RWPE1 (cell line): ENCODE data around the gene ZNF628.
A peak's percentile ranks its signal among the peaks of the same experiment; 100 is the strongest.

Source experiments
- CTCF ChIA-PET: fragments of 350-600 bp; sonication (Branson Sonifier 250); formaldehyde crosslinking; extraction: SDS; loops from one replicate; lab custom pipeline; 2021; lab: Yijun Ruan, JAX
- POLR2A ChIA-PET: fragments of 400-600 bp; formaldehyde crosslinking; extraction: SDS; loops from one replicate; lab custom pipeline; 2020; ENCODE audit warnings: antibody characterized with exemption; ENCODE audit not compliant: low non-redundant PET; lab: Yijun Ruan, JAX
- DNase-seq: peaks from one replicate; pipeline ENCODE4 v3.0.0; 2012; ENCODE audit warnings: low spot score
- H3K27ac ChIP-seq: fragments of 450-650 bp; 2 replicates; pipeline ENCODE4 v1.5.1; 2017
- CTCF ChIP-seq: fragments of 450-650 bp; conservative IDR thresholded peaks from 2 replicates; pipeline ENCODE4 v1.5.1; 2017; ENCODE audit warnings: low read depth, mild to moderate bottlenecking

Gene ZNF628

GRCh38 chr19:55442372-55442961 lies 34.0 kb upstream of the ZNF628 start:
- CTCF ChIA-PET = interaction anchor here (0.6 kb wide), 1 partner anchor 28 kb away, joined by 3 read pairs; no protein-coding TSS in a partner anchor
- no peak for DNase-seq
- TF ChIP-seq CTCF = no peak
- POLR2A ChIA-PET = no interaction called here
- H3K27ac ChIP-seq = no peak overlapping the region

DNA sequence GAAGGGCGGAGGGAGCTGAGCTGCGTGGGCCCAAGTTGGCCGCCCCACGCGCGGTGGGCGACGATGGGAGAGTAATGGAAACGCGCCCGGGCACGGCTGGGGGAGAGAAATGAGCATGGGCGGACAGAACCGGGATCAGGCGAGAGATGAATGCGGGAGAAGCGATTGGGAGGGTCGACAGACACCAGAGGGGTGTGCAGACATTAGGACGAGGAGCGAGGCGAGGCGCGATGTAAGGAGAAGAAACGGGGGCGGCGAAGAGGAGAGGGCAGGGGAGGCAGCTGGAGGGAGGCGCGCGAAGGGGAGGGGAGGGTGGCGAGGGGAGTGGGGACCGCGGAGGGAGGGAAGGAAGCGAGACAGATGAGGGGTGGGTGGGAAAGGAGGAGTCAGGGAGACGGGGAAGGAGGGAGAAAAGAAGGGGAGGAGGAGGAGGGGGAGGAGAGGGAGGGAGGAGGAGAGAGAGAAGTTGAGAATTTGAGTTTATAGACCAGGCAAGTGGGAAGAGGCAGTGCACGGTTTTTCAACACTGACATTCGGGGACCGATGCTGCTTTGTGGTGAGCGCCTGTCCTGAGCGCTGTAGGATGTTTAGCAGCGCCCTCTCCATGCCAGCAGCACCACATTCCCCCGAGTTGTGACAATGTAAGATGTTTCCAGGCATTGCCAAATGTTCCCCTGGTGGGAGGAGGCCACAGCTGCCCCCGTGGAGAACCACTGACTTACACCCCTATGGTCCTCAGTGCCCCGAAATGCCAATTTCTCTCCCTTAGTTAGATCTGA lies 33.2 kb upstream of the ZNF628 start, which contains the start of gene SHISA7:
TSS of gene SHISA7 (minus strand) at position 256 of the 779 bp plus-strand sequence. CDS start 437 bp downstream, outside the sequence.
- no peak for TF ChIP-seq CTCF
- ChIA-PET POLR2A (no interaction called here), CTCF (interaction anchor here (0.6 to 0.9 kb wide), 3 partner anchors 25 to 584 kb away, joined by 3 read pairs; no protein-coding TSS in a partner anchor)
- no peak within 1 kb of the TSS for H3K27ac ChIP-seq
- DNase-seq = no peak

DNA sequence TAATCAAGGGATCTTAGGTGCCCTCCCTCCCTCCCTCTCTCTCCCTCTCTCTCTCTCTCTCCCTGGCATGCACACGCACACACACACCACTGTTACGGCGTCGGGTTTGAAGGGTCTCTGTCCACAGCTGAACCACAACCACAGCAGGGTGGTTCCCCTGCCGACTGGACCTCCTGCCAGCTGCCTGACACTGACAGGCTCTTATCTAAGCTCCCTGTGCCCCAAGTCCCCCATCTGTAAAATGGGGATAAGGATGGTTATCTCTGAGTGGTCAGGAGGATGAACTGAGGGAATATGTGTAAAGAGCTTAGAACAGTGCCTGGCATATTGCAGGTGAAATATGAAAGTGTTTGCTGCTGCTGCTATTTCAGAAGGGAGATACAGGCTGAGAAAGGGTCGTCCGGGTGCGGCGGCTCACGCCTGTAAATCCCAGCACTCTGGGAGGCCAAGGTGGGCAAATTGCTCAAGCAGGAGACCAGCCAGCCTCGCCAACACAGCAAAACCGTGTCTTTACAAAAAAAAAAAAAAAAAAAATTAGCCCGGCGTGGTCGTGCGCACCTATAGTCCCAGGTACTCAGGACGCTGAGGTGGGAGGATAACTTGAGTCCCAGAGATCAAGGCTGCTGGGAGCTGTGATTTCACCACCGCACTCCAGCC lies 32.5 kb upstream of the ZNF628 start:
- no peak for TF ChIP-seq CTCF
- CTCF ChIA-PET = interaction anchor here (0.7 to 0.9 kb wide), 2 partner anchors 24 to 585 kb away, joined by 3 read pairs; no protein-coding TSS in a partner anchor
- POLR2A ChIA-PET = no interaction called here
- DNase-seq = no peak
- no peak overlapping the region for H3K27ac ChIP-seq

- POLR2A ChIA-PET = no interaction called here
- DNase-seq = no peak
- CTCF ChIA-PET = no interaction called here
- no peak overlapping the region for H3K27ac ChIP-seq
- no peak for TF ChIP-seq CTCF
Measured at GRCh38 chr19:55444646-55445045, 31.8 kb upstream of the ZNF628 start.

DNA sequence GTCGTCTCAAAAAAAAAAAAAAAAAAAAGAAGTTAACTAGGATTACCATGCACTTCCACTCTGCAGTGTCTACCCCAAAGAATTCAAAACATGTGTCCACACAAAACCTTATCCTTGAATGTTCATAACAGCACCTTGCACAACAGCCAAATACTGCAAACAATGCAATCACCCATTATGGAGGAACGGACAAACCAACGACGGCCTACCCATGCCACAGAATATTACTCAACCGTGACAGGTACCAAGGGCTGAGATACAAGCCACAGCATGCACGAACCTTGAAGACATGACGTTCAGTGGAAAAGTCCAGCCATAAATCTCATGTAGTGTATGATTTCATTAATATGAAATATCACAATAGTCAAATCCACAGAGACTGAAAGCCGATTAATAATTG lies 30.4 kb upstream of the ZNF628 start:
- H3K27ac ChIP-seq = peak overlapping the region; percentile 80
- DNase-seq = peak; percentile 88
- ChIA-PET CTCF (interaction anchor here (0.6 to 0.7 kb wide), 2 partner anchors 300 to 310 kb away, joined by 4 to 7 read pairs; no protein-coding TSS in a partner anchor), POLR2A (no interaction called here)
- TF ChIP-seq CTCF = no peak
